ENCODE data around the gene RNF213. TPM values are rescaled to one million over a fixed set of nuclear protein-coding genes. Genes with fewer than 3 reads are reported as not detected.

The RNF213 gene
- total and polyA plus RNA-seq, 9 donors = 21.5 to 89.1 (median 50.8) TPM

DNA sequence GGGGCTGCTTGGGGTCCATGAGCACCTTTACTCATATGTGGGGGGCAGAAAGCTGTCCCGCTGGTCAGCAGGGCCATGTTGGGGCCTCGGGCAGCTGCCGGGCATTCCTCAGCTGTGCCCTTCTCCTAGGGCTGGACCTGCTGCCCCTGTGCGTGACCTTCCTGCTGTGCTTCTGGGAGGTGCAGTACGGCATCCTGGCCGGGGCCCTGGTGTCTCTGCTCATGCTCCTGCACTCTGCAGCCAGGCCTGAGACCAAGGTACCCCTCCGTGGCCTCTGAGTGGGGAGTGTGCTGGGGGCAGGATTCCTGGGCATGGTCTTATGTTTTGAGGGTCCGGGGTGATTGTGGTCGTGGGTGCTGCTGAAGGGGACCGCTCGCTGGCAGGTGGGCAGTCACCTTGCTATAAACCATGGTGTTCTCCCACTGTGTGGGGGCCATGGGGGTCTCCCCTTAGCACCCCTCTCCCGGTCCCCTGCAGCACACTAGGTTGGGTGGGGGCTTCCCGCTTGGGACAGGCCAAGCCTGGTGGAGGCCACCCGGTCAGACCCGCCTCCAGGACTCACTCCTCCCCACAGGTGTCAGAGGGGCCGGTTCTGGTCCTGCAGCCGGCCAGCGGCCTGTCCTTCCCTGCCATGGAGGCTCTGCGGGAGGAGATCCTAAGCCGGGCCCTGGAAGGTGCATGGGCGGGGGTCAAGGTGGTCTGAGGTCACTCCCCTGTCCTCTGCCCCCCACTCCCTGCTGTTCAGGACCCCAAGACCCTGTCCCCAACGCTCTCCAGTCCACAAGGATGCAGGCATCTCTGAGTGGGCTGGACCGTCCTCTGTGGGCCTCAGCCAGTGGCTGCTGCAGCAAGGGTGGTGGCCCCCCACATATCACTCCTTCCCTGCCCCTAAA is 12.4 kb upstream of the RNF213 start:
- no peak overlapping the region for H3K27ac ChIP-seq
- H3K36me3 ChIP-seq = peaks cover 3% of the 10 kb centered on the region
- no peaks in the 10 kb centered on the region for H3K27me3 ChIP-seq
- TF ChIP-seq POLR2A (IDR thresholded peaks at IDR 0.05) (no peak), EP300 (IDR thresholded peaks at IDR 0.05) (no peak)
- TF ChIP-seq, protein P1, sequence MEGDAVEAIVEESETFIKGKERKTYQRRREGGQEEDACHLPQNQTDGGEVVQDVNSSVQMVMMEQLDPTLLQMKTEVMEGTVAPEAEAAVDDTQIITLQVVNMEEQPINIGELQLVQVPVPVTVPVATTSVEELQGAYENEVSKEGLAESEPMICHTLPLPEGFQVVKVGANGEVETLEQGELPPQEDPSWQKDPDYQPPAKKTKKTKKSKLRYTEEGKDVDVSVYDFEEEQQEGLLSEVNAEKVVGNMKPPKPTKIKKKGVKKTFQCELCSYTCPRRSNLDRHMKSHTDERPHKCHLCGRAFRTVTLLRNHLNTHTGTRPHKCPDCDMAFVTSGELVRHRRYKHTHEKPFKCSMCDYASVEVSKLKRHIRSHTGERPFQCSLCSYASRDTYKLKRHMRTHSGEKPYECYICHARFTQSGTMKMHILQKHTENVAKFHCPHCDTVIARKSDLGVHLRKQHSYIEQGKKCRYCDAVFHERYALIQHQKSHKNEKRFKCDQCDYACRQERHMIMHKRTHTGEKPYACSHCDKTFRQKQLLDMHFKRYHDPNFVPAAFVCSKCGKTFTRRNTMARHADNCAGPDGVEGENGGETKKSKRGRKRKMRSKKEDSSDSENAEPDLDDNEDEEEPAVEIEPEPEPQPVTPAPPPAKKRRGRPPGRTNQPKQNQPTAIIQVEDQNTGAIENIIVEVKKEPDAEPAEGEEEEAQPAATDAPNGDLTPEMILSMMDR (IDR thresholded peaks at IDR 0.05) = no peak
- no peak overlapping the region for H3K4me3 ChIP-seq
- no peak for DNase-seq
- no peaks in the 10 kb centered on the region for H3K4me1 ChIP-seq (ENCODE audit: insufficient read depth)
- intact Hi-C loops (cut with DNase I) = no loop called here
- 89 to 91% (median 90%) methylated on average over 20 to 23 of the region's 23 CpGs for WGBS, 3 donors
- no peaks in the 10 kb centered on the region for H3K9me3 ChIP-seq

DNA sequence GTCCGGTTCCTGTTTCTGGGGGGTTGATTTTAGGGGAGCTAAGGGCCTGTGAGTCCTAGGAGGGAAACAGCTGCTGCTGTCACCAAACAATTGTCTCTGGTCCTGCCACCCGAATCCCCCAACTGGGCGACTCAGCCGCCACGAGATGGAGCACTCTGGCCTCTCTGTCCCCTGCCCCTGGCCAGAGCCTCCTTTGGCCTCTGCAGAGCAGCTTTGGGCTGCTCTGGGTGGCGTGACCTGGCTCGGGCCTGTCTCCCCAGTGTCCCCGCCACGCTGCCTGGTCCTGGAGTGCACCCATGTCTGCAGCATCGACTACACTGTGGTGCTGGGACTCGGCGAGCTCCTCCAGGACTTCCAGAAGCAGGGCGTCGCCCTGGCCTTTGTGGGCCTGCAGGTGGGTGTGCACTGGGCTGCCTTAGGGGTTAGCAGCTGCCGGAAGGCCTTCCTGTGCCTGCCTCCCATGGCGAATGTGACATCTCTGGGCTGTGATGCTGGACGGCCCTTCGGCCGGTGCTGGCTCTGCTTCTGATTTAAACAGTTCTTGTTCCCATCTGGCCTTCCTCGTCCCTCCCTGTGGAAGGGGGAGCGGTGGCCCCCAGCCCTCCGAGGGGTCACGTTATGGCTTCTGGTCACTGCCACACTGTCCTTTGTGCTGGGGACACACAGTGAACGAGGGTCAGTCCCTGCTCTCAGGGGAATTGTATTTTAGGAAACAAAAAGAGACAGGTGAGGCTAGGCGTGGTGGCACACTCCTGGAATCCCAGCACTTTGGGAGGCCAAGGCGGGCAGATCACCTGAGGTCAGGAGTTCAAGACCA is 11.6 kb upstream of the RNF213 start:
- no peak for DNase-seq
- no peaks in the 10 kb centered on the region for H3K27me3 ChIP-seq
- TF ChIP-seq, protein P1 (IDR thresholded peaks at IDR 0.05) = no peak
- TF ChIP-seq POLR2A (IDR thresholded peaks at IDR 0.05) = no peak
- TF ChIP-seq EP300 (IDR thresholded peaks at IDR 0.05) = no peak
- 87 to 91% (median 90%) methylated on average over 26 of the region's 26 CpGs for WGBS, 3 donors
- H3K4me1 ChIP-seq (ENCODE audit: insufficient read depth) = no peaks in the 10 kb centered on the region
- no peak overlapping the region for H3K4me3 ChIP-seq
- intact Hi-C loops (cut with DNase I) = no loop called here
- peaks cover 3% of the 10 kb centered on the region for H3K36me3 ChIP-seq
- H3K9me3 ChIP-seq = no peaks in the 10 kb centered on the region
- H3K27ac ChIP-seq = no peak overlapping the region

DNA sequence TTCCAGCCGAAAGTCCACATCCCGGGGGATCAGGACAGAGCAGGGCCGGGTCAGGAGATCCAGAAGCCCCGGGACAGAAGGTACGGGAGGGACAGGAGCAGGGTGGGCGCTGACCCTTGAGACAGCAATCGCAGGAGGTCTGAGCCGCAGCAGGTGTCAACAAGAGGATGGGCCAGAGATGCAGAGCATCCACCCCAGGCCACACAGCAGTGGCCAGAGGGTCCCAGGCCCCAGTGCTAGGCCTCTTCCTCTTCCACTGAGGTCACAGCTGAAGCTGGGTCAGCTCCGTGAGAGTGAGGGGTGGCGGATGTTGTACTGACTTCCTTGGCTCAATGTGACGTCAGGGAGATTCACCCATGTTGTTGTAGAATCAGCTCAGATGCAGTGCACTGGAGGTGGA is 8.7 kb upstream of the RNF213 start:
- Histone ChIP-seq H3K4me3 (no peak overlapping the region), H3K36me3 (no peaks in the 10 kb centered on the region), H3K9me3 (no peaks in the 10 kb centered on the region), H3K27ac (no peak overlapping the region), H3K4me1 (ENCODE audit: insufficient read depth) (no peaks in the 10 kb centered on the region), H3K27me3 (no peaks in the 10 kb centered on the region)
- DNase-seq = no peak
- WGBS, 3 donors = 87 to 91% (median 89%) methylated on average over 10 to 11 of the region's 11 CpGs
- intact Hi-C loops (cut with DNase I) = no loop called here
- TF ChIP-seq POLR2A (IDR thresholded peaks at IDR 0.05) = no peak
- TF ChIP-seq, protein P1 (IDR thresholded peaks at IDR 0.05) = no peak
- no peak for TF ChIP-seq EP300 (IDR thresholded peaks at IDR 0.05)

DNA sequence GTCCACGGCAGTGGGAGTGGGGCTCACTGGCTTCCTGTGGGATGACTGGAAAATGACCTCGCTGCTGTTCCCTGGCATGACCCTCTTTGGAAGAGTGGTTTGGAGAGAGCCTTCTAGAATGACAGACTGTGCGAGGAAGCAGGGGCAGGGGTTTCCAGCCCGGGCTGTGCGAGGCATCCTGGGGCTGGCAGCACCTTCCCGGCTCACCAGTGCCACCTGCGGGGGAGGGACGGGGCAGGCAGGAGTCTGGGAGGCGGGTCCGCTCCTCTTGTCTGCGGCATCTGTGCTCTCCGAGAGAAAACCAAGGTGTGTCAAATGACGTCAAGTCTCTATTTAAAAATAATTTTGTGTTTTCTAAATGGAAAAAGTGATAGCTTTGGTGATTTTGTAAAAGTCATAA is 7.8 kb upstream of the RNF213 start:
- no peaks in the 10 kb centered on the region for H3K9me3 ChIP-seq
- DNase-seq = peak in 1 of 5 donors; percentile 52
- H3K27ac ChIP-seq = no peak overlapping the region
- no peaks in the 10 kb centered on the region for H3K27me3 ChIP-seq
- no peaks in the 10 kb centered on the region for H3K4me1 ChIP-seq (ENCODE audit: insufficient read depth)
- 66 to 74% (median 67%) methylated on average over 13 of the region's 13 CpGs for WGBS, 3 donors
- intact Hi-C loops (cut with DNase I) = no loop called here
- H3K4me3 ChIP-seq = no peak overlapping the region
- H3K36me3 ChIP-seq = no peaks in the 10 kb centered on the region
- TF ChIP-seq, protein P1 (IDR thresholded peaks at IDR 0.05) = no peak
- TF ChIP-seq EP300 (IDR thresholded peaks at IDR 0.05) (no peak), POLR2A (IDR thresholded peaks at IDR 0.05) (no peak)
